GM21529 (cell line): ENCODE results near the gene FAM53A.

Experiments
- ATAC-seq: cut with Tn5 transposase; IDR thresholded peaks from one replicate; pipeline ENCODE4 v1.9.1; 2021; ENCODE audit not compliant: unreplicated experiment

FAM53A gene

DNA sequence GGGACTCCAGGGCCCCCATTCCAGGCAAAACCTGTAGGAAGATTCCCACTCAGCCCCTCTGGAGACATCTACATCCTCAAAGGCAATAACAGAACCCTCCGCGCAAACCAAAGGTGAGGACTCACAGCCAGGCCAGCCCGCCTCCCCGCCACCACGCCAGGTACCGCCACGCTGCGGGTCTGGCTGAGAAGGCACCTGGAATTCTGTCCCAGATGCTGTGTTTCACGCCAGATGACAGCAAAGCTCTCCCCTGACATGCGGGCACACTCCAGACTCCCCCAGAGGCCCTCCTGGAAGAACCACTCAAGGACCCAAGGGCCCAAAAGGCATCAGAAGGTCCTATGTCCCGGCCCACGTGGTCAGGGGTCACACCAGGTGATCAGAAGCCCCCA lies 59.6 kb downstream of the FAM53A start:
- no peak for ATAC-seq

DNA sequence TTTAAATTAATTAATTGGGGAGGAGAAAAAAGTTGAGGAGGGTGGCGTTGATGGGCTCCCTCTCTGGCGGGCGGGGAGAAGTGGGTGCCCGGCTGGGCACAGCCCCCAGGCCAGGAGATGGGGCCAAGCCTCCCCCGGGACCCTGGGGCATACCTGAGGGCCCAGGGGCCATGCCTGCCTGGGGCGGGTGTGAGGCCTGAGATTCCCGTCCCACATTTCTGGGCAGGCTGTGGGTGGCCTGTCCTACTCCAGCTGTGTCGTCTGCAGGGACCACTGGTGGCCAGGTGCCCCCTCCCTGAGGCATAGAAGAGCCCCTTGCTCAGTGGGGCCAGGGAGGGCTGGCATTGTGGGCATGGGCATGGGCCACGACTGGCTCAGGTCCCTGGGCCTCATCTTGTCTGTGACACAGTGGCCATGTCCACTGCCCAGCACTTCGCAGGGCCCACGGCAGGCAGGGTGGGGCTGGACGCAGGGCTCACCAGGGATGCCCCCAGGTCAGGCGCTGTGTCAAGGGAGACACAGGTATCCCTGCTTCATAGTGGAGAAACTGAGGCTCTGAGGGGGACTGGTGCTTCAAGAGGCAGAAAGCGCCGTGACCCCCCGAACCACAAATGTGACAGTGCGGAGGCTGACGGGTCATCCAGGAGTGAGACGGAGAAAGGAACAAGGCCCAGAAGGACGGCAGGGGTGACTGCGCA lies 60.1 kb downstream of the FAM53A start:
- no peak for ATAC-seq

DNA sequence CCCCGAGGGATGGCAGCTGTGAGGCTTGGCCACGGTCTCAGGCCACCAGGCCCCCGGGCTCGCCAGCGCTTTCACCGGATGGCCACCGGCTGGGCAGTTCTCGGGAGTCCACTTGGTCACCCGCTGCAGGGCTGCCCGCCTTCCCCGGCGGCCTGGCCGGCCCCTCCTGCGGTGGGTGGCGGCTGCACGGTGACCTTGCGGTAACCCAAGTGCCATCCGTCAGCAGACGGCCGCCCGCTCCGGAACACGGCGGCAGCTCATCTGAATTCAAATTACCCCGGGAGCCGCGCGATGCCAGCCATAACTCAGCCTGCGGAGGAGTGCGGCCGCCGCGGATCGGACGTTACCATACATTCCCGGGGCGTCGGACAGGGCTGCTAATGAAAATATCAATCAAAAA lies 60.7 kb downstream of the FAM53A start:
- no peak for ATAC-seq

DNA sequence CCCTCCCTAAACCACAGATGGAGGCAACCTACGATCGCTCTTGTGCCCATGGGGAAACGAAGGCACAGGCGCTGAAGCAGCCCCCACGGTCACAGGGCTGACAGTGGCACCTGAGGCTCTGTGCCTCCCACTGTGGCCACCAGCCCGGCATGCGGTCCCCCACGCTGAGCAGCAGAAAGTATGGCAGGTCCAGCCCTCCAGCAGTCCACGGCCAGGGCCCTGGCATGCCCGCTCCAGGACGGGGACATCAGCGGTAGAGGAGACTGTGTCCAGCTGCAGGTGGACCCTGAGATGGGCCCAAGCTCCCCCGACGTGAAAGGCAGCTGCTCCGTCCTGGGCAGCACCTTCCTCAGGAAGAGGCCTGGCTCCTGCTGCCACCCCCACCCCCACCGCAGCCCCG lies 61.2 kb downstream of the FAM53A start:
- ATAC-seq: no peak

DNA sequence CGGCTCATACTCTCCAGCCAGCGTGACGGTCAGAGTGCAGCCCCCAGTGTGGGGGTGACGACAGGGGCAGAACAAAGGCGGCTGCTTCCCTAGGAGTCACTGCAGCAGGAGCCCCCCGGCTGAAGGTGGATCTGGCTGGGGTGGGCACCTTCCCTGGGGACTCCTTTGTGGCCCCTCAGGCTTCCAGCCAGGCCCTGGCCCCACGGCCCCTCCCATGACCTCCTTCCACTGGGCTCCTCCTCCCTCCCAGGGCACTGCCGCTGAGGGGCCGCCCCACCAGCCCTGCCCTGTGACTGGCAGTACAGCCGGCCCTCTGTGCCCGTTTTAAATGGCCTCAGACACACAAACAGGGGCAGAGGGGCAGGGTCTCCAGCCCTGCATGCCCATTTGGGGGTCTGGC lies 61.9 kb downstream of the FAM53A start:
- no peak for ATAC-seq

DNA sequence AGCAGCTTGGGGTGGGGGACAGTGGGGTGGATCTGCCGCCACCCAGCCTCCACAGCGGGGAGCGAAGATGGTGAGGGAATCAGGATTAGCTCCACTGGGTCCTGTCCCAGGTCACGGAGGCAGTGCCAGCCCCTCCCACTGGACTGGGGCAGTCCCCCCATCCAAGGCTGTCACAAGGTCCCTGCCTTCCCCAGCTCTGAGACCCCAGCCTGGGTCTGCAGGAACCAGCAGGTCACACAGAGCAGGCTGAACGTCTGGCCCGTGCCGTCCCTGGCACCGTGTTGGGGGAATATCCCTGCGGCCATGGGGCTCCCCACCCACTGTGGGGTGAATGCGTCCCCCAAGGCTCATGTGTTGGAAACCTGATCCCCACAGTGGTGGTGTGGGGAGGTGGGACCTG lies 62.6 kb downstream of the FAM53A start:
- ATAC-seq: no peak

DNA sequence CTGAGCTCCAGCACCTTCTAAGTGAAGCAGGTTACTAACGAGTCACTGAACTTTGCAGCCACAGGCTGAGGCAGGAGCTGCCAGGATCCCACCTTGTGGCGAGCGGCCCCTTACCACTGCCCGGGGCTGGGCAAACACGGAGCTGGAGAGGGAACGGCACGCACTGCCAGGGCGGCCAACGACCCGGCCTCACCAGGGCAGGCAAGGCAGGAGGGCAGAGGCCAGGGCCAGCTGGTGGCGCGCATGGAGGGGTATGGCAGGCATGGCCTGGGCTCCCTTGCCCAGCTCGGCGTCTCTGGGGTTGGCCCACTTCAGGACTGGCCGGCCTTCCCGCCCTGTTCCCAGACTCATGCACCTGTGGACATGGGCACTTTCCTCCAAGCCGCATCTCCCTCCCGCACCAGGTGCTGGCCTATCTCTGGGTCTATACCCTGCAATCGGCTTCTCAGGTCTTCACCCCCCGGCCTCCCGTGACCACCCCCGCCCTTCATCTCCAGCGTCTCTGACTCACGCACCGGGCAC lies 64.9 kb downstream of the FAM53A start:
- ATAC-seq: no peak

DNA sequence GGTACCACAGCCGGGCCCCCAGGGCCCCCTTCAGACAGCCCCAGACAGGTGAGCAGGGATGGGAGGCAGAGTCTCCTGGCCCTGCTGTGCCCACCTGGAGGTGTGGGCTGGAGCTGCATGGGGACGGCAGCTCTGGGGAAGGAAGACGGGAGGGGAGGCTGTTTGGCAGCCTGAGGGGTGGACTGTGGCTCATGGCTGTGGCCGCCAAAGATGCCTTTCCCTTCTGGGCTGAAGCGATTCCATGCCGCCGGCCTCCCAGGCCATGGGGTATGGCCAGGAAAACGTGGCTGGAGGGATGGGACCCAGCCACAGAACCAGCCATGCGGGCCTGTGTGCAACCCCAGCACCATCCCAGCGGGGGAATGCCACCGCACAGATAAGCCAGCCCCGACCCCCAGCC lies 65.7 kb downstream of the FAM53A start:
- ATAC-seq: no peak

DNA sequence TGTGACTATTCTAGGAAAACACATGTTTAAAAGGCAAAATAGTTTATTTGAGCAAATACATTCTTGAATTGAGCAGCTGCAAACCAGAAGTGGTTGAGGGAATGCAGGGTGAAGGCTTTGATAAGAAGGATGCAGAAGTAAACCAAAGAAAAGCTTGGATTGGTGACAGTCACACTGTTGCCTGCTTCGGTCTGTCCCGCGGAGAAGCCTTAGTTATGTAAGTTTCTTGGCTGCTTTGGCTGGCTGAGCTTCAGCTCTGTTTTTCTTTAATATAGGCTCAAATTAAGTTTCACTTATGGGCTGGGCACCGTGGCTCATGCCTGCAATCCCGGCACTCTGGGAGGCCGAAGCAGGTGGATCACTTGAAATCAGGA lies 67.6 kb downstream of the FAM53A start:
- no peak for ATAC-seq

DNA sequence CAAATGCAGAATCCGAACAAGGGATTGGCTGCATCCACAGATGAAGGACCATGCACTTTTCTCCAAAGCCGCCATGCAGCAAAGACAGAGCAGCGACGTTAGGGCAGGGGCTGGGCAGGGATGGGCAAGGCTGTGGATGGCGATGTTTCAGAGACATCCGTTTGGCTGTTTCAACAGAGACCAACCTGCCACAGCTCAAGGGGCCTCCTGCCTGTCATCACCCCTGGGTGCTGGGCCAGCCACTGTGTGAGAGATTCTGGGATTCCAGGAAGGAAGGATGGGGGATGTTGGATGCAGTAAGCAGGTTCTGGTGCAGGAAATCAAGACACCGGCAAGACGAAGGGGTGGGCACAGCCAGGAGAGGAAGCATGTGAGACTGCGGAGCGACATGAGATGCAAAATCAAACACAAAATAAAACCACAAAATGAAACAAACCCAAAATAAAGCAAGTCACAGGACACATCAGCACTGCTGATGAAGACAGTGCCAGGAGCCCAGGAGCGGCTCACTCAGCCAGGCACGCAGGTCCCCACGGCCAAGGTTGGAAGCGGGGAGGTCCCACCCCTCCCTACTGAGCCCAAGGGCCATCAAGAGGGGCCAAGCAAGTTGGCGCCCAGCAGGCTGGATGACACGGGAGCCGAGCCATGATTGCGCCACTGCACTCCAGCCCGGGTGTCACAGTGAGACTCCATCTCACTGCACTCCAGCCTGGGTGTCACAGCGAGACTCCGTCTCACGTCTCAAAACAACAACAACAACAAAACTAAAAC lies 68.1 kb downstream of the FAM53A start:
- ATAC-seq: no peak

DNA sequence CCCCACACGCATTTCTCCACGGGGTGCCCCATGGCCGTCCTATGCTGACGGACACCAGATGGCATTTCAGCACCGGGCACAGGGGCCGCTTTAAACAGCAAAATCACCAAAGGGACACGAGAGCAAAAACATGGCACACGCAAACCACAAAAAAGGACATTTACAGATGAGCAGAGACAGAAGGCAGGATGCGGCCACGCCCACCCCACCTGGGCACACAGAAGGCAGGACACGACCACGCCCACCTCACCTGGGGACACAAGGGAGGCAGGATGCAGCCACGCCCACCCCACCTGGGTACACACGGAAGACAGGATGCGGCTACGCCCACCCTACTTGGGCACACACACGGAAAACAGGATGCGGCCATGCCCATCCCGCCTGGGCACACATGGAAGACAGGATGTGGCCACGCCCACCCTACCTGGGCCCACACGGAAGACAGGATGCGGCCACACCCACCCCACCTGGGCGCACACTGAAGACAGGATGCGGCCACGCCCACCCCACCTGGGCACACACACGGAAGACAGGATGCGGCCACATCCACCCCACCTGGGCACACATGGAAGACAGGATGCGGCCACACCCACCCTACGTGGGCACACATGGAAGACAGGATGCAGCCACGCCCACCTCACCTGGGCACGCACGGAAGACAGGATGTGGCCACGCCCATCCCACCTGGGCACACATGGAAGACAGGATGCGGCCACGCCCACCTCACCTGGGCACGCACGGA lies 69.1 kb downstream of the FAM53A start:
- no peak for ATAC-seq

DNA sequence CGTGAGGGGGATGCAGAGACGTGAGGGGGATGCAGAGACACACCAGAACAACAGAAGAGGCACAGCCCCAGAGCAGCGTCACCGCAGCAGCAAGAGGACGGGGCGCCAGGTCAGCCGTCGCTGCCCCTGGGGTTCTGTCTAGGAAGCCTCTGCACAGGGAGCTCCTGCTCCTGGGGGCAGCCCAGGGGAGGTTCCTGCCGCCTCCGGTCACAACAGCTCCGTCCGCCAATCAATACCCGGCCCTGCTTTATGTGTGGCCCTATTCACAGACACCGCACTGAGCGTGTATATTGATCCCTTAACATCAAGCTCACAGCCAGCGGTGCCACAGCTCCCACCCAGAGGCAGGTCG lies 69.6 kb downstream of the FAM53A start:
- no peak for ATAC-seq

DNA sequence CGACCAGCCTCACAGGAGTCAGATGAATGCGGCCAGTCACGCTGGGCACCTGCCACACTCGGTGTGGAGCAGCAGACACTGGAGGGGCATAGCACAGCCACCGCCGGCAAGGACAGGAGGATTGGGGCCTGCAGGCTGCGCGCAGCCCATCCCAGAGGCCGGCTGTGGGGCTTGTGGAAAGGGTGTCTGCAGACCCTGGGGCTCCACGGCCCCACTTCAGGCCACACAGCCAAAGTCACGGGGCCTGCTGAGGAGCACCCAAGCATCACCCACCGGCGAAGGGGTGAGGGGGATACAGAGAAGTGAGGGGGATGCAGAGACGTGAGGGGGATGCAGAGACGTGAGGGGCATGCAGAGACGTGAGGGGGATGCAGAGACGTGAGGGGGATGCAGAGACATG lies 70.1 kb downstream of the FAM53A start:
- ATAC-seq: no peak

DNA sequence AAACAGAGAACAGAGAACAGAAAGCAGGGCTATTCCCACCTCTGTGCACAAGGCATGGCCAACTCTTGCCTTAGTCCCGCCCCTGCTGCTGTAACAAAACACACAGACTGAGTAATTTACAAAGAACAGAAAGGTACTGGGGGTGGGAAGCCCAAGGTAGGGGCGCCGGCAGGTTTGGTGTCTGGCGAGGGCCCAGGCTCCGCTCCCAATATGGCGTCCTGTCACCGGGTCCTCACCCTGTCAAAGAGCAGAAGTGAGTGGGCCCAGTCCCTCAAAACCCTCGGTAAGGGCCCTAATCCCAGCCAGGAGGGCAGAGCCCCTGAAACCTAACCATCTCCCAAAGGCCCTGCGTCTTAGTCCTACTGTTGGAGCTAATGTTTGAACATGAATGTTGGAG lies 71.0 kb downstream of the FAM53A start:
- ATAC-seq: no peak

DNA sequence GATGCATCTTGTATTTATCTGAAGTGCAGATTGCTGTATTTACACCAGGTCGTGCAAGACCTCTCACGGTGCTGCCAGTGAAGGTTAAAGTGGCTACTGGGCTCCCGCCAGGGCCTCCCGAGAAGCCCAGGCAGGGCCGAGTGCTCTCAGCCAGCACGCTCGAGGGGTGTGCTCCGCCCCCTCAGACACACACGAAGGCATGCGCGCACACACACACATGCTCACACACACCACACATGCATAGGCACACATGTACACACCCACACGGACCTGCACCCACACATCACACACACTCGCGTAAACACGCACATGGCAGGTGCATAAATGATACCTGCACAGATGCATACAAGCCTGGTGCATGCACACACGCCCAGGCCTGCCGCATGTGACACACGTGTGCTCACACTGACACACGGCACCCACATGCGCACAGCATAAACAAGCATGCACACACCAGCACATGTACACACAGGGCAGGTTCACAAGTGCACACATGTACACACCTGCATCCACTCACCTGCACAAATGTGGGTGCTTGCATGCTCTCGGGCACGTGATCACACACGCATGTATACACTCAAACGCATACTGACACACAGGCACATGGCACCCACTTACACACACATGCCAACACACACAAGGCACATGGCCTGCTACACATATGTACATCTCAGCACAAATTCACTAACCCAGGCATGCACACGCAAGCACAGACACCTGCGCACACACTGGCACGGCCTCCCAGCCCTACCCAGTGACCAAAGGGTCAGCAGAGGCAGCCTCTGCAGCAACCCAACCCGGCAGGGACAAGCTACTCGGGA lies 71.6 kb downstream of the FAM53A start:
- no peak for ATAC-seq

DNA sequence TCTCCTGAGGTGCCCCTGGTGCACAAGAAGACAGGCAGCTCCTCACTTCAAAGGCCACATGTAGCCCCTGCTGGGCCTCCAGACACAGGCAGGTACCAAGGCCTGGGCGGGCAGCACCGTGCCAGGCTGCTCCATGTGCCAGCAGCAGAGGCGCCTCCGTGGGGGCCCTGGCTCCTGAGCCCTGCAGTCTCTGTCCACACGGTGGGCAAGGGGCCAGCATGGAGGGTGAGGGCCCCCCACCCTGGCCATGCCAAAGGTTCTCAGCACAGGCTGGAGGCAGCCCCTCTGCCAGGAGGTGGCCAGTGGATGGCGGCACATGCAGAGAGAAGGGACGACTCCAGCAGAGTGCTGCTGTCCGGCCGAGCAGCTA lies 72.6 kb downstream of the FAM53A start:
- ATAC-seq: no peak

DNA sequence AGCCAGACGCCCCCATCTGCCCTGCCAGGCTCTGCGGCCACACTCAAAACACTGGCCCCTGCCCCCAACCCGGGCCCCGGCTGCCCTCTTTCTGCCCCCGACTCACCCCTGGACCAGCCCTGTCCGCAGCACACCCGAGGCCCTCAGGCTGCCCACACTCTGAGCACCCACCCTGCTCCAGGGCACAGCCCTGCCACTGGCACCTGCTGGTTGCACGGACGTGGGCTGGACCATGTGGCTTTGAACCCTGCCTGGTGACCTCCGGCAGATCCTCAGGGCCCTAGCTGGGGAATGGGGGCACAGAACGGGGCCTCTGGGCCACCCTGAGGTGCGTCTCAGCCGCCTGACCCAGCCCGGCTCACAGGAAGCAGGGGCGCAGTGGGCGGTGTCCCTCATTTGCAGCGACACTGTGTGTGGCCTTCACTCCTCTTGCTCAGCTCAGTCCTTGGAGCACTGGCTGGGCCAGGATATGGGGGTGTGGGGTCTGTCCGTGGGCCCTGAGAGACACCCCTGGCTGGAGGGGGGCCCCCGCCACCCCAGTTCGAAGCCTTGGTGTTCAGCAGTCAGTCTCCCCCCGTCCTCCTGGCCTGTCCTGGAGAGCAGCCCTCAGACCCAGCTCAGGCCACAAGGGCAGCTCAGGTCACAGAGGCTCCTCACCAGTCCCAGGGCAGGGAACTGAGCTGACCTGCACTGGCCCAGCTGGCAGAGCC lies 73.2 kb downstream of the FAM53A start:
- ATAC-seq: no peak

DNA sequence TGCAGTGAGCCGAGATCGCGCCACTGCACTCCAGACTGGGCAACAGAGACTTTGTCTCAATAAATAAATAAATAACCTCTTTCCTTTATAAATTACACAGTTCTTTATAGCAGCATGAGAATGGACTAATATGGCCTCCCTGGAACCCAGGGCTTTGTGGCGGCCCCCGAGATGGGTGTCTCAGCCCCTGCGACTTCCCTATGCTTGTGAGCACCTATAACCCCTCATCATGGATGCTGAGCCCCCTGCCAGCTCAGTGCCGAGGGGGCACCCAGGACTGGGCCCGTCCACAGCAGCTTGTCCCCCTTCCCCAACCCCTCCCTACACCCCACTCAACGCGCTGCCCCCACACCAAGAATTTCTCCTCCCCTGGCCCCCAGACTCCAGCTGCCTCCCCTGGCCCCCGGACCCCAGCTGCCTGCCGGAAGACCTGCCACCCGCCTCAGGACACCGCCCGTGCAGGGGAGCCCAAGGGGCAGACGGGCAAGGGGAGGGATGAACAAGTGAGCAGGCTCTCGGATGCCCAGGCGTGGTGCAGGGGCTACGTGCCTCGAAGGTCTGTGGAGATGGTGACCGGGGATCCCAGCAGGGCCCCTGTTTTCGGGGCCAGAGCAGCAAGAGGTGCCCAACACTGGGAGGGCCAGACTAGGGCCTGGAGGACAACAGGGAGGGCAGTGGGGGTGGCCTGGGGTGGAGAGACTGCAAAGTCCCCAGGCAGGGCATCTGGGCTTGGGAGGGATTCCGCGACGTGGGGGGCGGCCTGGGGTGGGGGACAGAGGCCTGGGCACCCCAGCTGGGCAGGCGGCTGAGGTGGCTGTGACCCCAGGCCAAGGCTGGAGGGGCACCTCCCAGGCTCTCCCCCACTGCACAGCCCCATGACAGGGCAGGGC lies 74.0 kb downstream of the FAM53A start:
- no peak for ATAC-seq

DNA sequence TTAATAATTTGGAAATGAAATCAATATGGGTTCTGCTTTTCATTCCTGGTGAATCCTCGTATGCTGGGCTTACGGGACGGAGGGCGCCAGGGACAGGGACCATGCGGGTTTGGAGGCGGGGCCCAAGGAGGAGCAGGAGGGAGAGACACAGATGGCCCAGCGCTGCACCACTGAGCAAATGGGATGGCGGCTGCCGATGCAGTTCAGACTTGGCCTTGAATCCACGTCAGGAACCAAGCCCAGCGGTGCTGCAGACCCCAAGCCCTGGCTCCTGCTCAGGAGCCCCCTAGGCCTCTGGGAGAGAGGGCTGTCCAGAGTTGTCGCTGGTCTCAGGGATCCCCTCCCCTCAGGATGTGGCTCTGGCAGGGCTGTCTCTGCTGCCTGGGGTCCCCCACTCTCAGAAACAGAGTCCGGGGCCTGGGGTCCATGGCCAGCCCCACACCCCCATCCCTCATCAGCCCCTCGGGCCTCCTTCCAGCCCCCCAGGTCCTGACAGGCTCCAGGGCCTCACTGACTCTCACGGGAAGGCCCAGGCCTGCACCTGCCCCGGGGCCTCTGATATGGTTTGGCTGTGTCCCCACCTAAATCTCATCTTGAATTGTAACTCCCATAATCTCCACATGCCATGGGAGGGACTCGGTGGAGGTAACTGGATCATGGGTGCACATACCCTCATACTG lies 75.2 kb downstream of the FAM53A start:
- no peak for ATAC-seq
